Esophagus mucosa (tissue), 1 donor: ENCODE results near the gene MMP17. TPM values are rescaled to one million over a fixed set of nuclear protein-coding genes. Genes with fewer than 3 reads are reported as not detected.

Source experiments
- ATAC-seq: fragments of 200-7000 bp; cut with Tn5 transposase; one replicate; pipeline ENCODE4 v1.9.1; 2020
- total RNA-seq: library from RNA; stranded (reverse); gene quantifications from one replicate; pipeline ENCODE4 v1.2.4, GENCODE V29; 2023
- donor health status: DM: yes; HTN: yes; CAD: no.

MMP17 gene
- total RNA-seq = 2.2 TPM

DNA sequence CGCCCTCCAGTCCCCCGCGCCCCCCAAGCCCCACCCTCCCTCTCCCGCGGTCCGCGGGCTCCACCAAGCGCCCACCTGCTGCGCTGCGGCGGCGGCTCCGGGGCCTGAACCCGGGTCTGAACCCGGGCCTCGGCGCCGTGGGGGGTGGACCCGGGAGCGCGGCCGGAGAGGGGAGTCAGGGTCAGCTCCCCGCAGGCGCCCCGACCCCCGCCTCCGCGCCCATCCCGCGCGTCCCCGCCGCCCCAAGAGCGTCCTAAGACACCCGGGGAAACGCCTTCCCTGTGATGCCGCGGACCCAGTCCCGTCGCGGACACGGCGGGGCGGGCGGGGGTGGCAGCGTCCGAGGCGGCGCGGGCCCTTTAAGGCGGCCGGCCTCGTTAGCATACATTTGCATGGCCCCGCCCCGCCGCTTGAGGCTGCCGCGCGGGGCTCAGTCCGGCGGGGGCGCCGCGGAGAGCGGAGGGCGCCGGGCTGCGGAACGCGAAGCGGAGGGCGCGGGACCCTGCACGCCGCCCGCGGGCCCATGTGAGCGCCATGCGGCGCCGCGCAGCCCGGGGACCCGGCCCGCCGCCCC lies at the start of gene MMP17:
Gene MMP17, plus strand, starts transcription at position 433 of the 574 bp plus-strand sequence. Its CDS starts 102 bp downstream, at position 535.
- ATAC-seq = peak; percentile 5

DNA sequence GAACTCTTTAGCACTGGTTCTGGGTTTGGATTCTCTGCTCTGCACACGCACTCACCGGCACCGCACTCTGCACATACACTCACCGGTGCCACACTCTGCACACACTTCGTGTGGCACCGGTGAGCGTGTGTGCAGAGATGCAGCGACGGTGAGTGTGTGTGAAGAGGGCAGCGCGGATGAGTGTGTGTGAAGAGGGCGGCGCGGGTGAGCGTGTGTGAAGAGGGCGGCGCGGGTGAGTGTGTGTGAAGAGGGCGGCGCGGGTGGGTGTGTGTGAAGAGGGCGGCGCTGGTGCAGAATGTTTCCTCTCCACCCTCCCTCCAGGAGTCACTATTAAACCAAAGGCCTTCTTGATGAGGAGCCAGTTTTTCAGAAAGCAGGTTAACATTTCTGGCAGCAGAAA lies 49.2 kb upstream of the MMP17 start:
- no peak for ATAC-seq

DNA sequence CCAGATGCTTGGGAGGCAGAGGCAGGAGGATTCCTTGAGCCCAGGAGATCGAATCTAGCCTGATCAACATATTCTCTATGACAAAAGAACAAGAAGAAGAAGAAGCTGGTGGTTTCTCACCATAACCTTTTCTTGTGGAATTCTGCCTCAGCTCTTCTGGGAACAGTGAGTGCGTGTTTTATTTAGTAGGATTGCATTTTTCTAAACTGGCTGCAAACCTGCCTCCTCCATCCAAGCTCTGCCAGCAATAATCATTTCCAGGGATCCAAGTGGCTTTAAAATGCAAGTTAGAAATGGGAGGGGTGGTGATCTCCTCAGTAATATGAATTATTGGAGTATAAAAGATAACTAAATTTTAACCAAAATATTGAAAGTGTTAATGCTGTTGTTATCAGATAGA lies 46.1 kb upstream of the MMP17 start:
- ATAC-seq = no peak

DNA sequence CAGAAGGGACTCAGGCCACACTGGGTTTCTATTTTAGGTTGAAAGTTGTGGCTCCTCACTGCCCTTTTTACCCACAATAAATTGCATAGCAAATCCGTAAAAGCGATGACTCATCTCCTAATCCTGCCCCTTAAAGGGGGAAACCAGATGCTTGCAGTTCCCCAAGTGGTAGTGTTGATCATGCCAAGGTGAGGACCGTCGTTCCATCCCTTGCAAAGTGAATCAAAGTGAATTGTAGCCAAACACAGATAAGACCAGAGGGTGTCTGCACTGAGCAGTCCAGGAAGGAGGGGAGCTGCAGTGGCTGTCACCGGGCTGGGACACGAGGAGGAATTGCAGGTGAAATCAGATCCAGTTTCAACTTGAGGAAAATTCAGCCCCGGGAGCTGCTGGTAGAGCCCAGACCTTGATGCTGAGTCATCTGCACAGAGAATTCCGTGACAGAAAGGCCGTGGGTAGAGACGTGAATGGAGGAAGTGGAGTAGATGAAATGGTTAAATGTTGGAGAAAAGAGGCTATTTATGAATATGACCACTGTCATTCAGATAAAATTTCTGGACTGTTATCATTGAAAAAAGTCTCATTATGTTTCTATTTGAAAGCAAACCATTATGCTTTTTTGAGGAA lies 44.2 kb upstream of the MMP17 start:
- peak; percentile 83 for ATAC-seq

DNA sequence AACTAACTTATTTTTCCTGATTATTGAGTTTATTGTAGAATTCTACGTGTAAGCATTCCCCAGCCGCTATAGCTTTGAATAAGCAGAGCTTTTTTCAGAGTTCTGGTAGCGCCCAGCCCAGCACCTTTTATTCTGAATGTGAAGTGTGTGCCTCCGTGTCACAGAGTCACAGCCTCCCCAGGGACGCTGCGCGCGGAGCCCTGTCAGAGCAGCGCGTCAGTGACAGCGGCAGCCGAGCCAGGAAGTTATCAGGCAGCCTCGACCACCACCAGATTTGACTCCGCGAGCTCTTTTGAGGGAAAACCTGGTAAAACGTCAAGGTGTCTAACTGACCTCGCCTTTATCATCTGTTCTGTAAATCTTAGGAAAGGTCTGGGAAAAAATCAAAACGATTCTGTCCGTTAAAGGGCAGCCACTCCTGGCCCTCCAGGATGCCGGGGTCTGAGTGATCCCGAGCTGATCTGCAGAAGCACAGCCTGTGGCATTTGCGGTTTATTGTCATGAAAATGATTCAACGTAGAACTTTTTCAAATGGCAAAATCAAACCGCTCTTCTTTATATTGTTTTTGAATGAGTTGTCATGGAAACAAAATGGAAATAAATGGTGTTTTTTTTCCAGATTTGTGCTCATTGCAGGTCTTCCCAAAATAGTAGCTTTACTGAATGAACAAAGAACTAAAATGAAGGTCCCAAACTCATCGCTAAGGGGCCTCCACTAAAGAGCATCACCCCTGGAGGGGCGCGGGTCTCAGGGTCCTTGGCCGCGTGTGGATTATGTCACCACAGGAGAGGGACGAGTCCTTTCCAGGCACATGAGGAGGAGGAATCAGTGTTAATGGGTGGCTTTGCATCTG lies 43.1 kb upstream of the MMP17 start:
- ATAC-seq = no peak

DNA sequence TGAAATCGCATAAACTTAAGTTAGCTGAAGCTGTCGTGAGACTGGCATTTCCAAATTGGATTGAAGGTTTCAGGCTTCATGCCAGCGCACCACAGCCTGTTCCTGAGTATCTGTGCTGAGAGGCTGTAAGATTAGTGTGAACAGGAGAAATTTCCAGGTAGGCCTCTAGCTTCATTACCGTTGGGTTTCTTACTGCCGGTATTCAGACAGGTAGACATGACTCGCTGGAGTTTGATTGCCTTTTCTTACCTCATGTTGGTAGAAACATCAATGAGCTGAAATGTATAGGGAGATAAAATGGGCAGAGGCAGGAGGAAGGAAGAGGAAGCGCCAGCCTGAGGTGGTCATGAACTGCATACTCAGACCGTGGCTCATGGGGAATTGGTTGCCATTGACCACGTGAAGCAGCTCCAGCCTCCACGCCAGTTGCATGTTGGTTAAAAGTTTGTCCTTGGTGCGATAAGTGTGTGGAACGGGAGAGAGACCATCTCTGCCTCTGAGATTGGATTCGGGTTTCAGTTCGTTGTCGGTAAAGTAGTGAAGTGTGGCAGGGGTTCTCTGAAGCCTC lies 42.3 kb upstream of the MMP17 start:
- no peak for ATAC-seq

DNA sequence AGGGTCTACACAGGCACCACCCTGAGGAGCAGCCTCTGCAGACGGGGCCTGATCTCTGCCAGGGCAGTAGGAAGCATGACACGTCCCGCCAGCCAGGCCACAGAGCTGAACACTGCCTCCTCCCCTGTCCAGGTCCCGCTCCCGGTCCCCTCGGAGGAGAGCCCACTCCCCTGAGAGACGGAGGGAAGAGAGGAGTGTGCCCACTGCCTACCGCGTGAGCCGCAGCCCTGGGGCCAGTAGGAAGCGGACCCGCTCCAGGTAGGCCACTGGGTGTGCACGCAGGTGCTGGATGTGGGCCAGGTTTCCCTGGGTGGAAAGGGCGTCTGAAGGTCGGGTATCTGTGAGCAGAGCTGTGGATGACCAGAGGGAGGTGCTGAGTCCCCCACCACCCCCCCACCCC lies 41.9 kb upstream of the MMP17 start:
- ATAC-seq = peak; percentile 14

DNA sequence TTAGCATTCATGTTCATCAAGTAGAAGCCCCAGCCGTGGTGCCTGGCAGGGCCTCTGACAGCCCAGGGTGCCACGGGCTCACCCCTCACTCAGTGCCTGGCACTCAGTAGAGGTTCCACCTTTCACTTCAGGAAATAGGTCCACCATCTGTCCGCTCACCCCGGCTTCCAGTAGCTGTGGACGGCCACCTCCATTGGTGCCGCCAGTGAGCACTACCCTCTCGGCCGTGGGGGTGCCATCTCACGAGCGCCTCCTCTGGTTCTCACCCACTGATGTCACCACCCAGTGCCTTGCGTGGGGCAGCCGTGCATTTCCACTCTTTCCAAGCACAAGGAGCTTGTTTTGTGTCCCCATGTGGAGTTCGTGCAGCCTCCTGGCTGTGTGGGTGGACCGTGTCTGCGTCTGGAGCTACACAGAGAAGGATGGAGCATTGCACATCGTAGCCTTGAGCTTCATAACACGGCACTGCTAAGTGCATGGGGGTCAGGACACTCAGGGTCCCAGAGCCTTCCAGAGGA lies 41.0 kb upstream of the MMP17 start:
- no peak for ATAC-seq

DNA sequence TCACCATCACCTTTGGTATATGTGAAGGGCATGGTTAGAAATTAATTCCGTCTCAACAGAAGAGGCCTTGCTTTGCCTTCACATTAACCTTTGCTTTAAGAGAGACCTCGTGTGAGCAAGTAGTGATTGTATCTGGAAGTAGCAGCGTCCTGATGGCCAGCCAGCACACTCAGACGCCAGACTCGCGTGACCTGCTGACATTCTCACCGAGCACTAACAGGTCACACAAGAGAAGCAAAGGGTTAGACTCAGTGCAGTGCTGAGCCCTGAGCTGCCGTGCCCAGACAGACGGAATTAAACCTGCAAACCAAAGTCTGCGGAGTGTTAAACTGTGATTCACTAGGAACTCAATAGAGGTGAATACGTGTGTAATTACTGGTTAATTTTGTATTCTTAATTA lies 40.1 kb upstream of the MMP17 start:
- no peak for ATAC-seq

DNA sequence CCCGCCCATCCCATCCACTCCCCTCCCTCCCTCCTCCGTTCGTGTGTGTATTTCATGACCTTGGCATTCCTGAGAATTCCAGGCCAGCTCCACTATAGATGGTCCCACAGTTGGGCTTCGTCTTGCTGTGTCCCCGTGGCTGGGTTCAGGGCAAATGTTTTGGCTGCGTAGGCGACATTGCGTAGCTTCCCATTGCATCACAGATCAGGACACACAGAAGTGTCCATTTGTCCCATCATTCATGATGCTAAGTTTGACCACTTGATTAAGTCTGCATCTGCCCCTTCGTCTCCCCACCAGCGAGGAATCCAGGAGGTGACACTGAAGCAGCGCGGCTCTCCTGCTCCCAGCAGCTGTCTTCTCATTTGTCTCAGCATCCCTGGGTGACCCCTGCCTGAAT lies 38.6 kb upstream of the MMP17 start:
- ATAC-seq = no peak

DNA sequence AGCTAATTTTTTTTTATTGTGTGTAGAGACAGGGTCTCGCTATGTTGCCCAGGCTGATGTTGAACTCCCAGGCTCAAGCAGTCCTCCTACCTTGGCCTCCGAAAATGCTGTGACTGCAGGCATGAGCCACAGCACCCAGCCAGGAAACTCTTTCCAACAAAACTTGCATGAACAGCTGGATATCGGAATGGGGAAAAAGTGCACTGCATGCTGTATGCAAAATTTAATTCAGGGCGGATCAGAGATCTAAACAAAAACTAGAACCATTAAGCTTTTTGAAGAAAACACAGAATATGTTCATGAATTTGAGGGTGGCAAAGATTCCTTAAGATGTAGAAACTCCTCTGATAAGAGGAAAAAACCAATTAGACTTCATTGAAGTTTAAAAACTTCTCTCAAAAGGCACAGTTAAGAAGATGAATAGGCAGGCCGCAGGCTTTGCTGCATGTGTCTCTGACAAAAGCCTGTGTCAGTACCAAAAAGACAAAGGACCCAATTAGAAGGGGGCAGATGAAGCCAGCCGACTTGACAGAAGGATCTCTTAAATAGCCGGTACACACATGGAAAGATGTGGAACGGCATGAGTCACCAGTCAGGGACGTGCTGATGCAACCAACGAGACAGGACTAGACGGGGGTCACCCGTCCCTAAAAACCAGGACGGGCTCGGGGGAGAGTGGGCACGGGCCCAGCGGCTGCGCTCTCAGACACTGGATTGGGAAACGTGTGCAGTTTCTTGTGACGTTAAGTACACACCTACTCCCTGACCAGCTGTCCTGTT lies 34.8 kb upstream of the MMP17 start:
- peak; percentile 18 for ATAC-seq

DNA sequence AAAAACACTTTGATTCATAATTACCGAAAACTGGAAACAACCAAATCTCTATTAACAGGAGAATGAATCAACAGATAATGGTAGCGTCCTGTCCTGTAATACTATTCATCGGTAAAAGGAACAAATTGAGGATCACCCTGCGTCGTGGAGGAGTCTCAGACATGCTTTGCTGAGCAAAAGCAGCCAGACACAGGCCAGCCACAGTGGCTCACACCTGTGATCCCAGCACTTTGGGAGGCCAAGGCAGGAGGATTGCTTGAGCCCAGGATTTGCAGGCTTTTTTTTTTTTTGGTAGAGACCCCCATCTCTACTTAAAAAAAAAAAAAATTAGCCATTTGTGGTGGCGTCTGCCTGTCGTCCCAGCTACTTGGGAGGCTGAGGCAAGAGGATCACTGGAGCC lies 34.1 kb upstream of the MMP17 start:
- no peak for ATAC-seq

DNA sequence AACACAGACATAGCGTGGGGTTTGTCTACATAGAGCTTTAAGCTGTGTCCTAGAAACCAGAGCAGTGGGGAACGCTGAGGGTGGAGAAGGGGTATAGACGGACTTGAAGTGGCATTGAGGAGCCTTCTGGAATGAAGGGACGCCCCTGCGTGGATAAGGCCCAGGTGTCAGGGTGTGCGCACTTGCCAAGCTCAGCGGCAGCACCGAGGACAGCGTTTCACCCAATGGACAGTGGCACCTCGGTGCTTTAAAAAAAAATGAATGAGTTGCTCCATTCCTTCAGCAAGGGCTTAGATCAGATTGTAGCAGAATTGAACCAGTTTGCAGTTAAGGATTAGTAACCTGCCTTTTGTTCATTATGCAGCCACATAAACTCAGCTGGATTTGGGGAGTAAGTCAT lies 33.6 kb upstream of the MMP17 start:
- ATAC-seq = no peak

DNA sequence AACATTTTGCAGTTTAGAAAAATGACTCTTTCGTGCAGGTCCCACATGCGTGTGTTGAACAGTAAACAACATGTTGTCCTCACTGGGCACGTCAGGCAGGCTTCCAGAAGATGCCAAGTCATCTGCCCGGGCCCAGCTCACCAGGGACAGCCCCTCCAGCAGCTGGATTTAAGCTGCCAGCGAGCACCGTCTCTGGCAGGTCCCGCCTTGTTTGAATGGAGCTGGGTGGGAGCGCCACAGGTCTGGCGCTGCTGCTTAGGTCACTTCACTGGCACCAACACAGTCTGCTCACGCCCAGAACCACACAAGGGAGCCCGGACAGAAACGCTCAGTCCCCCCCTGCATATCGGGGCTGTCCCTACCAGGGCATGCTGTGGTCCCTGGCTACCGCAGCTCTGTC lies 33.1 kb upstream of the MMP17 start:
- ATAC-seq = peak; percentile 68

DNA sequence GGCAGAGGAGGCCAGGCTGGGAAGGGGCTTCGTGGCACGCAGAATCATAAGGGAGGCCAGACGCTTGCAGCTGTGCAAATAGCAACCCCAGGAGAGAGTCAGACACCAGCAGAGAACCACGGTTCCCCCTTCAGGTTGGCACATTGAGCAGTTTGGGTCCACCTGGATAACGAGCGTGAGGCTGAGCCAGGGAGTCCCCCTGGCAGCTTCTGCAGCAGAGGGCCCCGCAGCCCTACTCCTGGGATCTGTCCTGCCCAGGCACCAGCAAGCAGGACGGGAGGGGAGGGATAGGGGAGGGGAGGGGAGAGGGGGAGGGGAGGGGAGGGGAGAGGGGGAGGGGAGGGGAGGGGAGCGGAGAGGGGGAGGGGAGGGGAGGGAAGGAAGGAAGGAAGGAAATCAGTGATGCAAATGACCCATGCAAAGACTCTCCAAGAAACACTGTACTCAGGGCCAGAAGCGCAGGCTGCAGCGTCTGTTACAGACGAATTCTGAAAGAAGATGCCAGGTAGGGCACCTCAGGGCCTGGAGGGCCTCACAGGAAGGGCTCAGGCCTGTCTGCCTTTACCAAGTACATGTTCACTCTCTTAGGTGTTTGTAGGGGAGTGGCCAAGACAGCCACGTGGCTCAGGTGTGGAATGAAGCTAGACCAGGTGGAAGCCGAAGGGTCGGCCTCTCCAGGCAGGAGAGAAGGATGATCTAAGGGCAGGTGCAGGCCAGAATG lies 32.3 kb upstream of the MMP17 start:
- peak; percentile 51 for ATAC-seq

DNA sequence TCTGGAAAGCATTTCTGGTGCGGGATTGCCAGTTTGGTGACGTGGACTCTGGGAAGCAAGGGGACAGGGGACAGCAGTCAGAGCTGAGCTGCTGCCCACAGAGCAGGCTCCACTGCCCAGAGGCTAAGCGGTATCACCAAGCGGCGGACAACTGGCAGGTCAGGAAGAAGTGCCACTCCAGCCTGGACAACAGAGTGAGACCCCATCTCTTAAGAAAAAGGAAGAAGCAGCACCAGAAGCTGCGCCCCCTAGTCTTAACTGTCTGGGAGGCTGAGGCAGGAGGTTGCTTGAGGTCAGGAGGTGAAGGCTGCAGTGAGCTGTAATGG lies 31.8 kb upstream of the MMP17 start:
- no peak for ATAC-seq

DNA sequence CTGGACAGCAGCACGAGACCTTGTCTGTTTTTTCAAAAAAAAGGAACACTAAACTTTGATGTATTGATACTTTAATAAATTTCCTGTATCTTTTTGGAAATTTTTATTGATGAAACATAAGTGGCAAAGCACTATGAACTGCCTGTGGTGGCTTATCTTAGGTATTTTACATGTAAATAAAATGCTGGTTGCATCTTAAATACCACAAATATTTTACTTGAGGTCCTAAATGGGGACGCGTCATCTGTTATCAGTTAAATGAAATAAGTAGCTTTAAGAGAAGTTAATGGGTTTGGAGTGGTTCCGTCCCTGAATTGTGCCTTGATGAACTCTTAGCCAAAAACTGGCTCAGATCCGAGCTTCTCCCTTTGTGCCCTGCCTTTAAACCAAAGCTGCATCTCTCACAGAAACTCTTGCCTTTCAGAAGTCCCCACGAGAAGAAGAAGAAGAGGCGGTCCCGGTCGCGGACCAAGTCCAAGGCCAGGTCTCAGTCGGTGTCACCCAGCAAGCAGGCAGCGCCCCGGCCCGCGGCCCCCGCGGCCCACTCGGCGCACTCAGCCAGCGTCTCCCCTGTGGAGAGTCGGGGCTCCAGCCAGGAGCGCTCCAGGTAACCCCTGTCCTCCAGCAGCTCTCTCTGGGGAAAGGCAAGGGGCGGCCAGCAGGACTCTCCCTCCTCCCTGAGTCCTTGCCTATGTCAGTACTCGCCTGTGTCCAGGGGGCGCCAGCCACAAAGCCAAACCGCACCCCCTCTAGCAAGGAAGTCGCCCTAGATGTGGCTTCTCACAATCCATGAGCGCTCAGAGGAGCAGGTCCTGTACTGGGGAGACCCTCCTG lies 31.2 kb upstream of the MMP17 start:
- ATAC-seq = no peak

DNA sequence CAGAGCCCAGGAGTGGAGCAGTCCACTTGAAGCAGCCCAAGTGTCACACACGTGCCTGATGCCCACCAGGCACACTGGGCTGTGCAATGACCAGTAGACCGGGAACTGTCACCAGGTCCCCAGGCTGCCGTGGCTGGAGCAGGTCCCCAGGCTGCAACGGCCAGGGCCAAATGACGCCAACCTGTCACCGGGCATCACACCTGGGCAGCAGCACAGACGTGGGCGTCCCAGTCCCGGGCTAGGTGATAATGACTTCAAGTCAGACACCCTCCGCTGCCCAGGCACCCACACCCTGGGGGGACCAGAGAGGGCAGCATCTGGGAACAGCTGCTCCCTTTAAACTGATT lies 30.6 kb upstream of the MMP17 start:
- ATAC-seq = no peak

DNA sequence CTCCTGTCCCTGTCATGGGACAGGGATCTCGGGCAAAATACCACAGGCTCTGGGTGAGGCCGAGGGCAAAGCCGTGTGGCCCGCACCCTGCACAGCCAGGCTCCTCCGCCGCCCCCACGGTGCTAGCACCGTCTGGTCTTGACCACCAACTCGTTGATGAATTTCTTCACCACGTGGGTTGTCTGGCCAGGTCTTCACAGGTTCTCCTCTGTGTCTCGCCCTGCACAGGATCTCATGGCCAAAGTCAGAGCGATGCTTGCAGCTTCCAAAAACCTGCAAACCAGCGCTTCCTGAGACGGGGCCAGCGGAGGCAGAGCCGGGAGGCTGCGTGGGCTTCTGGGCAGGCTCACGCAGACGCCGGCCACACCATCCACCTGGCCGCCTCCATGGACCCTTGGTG lies 29.0 kb upstream of the MMP17 start:
- ATAC-seq = no peak

DNA sequence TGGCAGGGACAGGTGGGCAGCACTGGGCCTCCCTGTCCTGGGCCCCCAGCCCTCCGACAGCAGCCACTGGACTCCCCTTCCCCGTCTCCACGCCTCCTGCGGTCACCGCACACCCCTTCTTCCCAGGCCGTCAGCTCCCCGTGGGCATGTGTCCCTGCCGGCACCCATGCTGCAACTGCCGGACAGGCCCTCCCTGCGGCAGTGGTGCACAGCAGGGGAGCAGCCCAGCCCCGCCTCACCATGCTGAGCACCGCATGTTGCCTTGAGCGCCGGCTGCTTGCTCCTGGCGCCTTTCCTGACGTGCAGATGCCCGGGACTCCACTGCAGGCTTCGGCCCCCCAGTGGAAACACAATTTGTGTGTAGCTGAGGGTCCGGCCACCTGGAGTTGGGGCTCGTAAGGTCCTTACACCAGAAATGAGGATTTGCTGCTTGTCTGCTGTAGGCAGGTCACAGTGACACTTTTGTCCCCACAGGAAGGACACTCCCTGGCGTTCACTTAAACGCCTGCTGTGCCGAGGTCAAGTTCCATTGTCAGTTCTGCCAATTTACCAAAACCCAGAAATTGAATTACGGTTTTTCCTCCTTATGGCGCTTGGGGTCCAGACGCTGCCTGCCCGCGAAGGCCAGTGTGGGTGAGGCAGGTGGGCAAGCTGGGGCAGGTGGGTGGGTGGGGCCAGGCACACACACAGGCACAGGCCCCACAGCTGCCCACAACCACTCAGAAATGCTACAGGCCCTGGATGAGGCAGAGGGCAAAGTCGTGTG lies 28.2 kb upstream of the MMP17 start:
- ATAC-seq = no peak
